Right kidney (tissue), 1 donor: ENCODE data around the gene VSIG10L2.
A peak's percentile ranks its signal among the peaks of the same experiment; 100 is the strongest.

Experiments used
- DNase-seq: peaks from one replicate; pipeline ENCODE4 v3.0.0-alpha.2; 2016

VSIG10L2 gene

GRCh38 chr11:125929445-125930075, 16.3 kb upstream of the VSIG10L2 start:
- DNase-seq, result no peak

GRCh38 chr11:125930076-125930450, 15.8 kb upstream of the VSIG10L2 start:
- no peak for DNase-seq

DNA sequence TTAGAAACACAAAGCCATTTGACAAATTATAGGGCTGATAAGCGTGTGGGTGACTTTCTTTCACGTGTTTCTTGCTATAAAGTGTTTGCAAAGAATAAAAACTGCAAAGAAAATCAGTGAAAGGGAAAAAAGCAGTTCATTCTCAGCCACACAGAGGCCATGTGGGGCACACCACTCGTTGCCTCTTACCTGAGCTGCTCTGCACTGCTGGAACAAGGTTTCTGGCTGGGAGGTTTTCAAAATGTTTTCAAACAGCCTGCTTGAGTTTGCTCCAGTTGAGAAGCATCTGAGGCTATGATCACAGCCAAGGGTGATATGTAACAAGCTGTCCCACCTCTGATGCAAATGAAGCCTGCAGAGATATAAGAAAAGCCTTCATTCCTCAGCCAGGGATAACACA, 14.7 kb upstream of the VSIG10L2 start:
- DNase-seq, result no peak

GRCh38 chr11:125931668-125932067, 14.2 kb upstream of the VSIG10L2 start:
- DNase-seq, result no peak

- DNase-seq, result no peak
These were observed 13.5 kb upstream of the VSIG10L2 start for GRCh38 chr11:125932301-125932700.

DNA sequence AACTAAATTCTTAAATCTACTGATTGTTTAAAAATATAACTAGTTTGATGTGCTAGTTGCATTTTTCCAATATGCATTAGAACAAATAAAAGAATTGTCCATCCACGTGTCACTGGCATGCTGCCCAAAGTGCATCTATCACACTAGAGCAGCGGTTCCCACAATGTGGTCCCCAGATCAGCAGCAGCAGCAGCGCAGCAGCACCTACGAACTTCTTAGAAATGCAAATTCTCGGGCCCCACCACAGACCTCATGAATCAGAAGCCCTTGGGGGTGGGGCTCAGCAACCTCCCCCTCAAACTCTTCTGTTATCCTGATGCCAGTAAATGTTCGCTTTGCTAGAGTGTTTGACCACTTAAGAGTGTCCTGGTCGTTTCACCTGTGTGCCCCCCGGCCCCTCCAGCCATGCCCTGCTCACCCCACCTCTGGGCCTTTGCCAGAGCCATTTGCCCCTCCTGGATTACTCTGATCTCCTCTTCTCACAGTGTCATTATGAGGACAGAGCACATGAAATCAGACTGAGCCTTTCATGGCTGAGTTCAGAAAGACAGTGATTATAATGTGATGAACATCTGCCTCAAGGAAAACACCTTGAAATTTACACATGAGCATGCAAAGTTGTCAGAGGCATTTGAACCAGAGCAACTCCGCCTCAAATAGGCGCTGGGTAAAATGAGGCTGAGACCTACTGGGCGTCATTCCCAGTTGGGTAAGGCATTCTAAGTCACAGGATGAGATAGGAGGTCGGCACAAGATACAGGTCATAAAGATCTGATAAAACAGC, 12.6 kb upstream of the VSIG10L2 start:
- DNase-seq, result no peak

GRCh38 chr11:125934473-125934872, 11.4 kb upstream of the VSIG10L2 start:
- no peak for DNase-seq

GRCh38 chr11:125935056-125935455, 10.8 kb upstream of the VSIG10L2 start:
- no peak for DNase-seq

GRCh38 chr11:125935618-125936199, 10.1 kb upstream of the VSIG10L2 start:
- no peak for DNase-seq

DNA sequence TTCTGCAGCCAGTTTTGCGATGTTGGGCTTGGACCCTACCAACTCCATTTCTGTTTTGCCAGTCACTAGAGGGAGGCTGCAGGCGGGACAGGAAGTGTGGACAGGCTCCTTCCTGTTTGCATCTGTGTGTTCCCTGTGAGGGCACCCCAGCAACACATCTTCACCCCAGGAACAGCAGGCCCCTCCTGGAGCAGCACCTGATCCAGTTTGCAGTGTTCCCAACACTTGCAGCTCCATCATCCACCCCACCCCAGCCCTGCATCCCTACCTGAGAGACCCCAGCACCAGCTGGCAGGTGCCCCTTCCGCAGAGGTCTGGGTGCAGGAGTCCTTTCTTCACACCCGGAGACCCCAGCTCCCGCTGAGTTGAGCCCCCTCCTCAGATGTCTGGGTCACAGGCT, 7.4 kb upstream of the VSIG10L2 start:
- DNase-seq, result no peak

GRCh38 chr11:125939081-125939521, 6.7 kb upstream of the VSIG10L2 start:
- no peak for DNase-seq

- DNase-seq, result no peak
These were observed 5.7 kb upstream of the VSIG10L2 start for GRCh38 chr11:125940145-125940544.

GRCh38 chr11:125941267-125941618, 4.6 kb upstream of the VSIG10L2 start:
- DNase-seq, result no peak

GRCh38 chr11:125941619-125942611, 3.9 kb upstream of the VSIG10L2 start:
- DNase-seq, result peak; percentile 48

GRCh38 chr11:125942771-125943428, 2.9 kb upstream of the VSIG10L2 start:
- no peak for DNase-seq

GRCh38 chr11:125943661-125944349, 2.0 kb upstream of the VSIG10L2 start:
- no peak for DNase-seq

DNA sequence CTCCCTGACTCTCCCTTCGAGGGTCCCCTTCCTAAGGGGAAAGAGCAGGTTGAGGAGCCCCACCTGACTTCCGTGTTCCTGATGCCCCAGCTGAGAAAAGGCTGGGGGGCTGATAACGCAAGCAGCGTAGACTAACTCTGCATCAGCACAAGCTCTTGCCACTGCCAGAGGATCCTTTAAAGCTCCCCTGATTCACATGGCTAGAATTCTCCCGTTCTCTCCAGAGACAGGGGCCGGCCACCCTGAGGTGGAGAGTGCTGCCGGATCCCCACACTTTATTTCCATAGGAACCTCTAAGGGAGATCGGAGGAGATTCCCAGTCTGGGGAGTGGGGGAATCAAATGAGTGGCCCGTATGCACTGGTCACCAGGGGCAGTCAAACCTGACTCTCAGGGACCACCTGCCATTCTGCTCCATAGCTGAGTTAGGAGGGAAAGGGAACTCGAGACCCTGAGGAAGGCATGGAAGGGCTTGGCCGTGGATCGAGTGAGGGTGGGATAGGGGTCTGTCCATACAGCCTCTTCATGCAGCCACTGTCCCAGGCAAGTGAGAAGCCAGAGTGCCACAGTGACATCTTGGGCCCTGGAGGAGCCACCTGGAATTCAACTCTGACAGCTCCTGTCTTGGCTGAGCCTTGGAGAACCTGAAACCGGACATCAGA, 1.4 kb upstream of the VSIG10L2 start:
- no peak for DNase-seq

GRCh38 chr11:125945011-125945796, 640 bp upstream of the VSIG10L2 start:
- DNase-seq, result no peak

GRCh38 chr11:125946712-125947418, 1.0 kb downstream of the VSIG10L2 start:
- no peak for DNase-seq
